ENCODE results near the gene DAB1.

Gene DAB1

GRCh38 chr1:57316291-57316690 lies 107.6 kb downstream of the DAB1 start:
- no peak for DNase-seq (ENCODE audit: low read depth)

- no peak for DNase-seq (ENCODE audit: low read depth)
These were observed 111.0 kb downstream of the DAB1 start for GRCh38 chr1:57312869-57313268.

- no peak for DNase-seq (ENCODE audit: low read depth)
These were observed 112.4 kb downstream of the DAB1 start for GRCh38 chr1:57311411-57311810.

GRCh38 chr1:57311006-57311405 lies 112.9 kb downstream of the DAB1 start:
- DNase-seq (ENCODE audit: low read depth): no peak

GRCh38 chr1:57309630-57310029 lies 114.2 kb downstream of the DAB1 start:
- DNase-seq (ENCODE audit: low read depth): no peak

GRCh38 chr1:57307392-57308170 lies 116.3 kb downstream of the DAB1 start:
- DNase-seq (ENCODE audit: low read depth): no peak

- no peak for DNase-seq (ENCODE audit: low read depth)
These were observed 119.3 kb downstream of the DAB1 start for GRCh38 chr1:57304591-57304990.

- DNase-seq (ENCODE audit: low read depth): no peak
These were observed 120.9 kb downstream of the DAB1 start for GRCh38 chr1:57302812-57303596.

- no peak for DNase-seq (ENCODE audit: low read depth)
These were observed 123.7 kb downstream of the DAB1 start for GRCh38 chr1:57300186-57300585.

- no peak for DNase-seq (ENCODE audit: low read depth)
These were observed 127.1 kb downstream of the DAB1 start for GRCh38 chr1:57296726-57297250.

- DNase-seq (ENCODE audit: low read depth): no peak
These were observed 128.5 kb downstream of the DAB1 start for GRCh38 chr1:57295326-57295725.

- no peak for DNase-seq (ENCODE audit: low read depth)
These were observed 129.7 kb downstream of the DAB1 start for GRCh38 chr1:57294177-57294576.

GRCh38 chr1:57293214-57293613 lies 130.6 kb downstream of the DAB1 start:
- no peak for DNase-seq (ENCODE audit: low read depth)

- DNase-seq (ENCODE audit: low read depth): no peak
These were observed 134.1 kb downstream of the DAB1 start for GRCh38 chr1:57289781-57290180.

GRCh38 chr1:57285992-57286391 lies 137.9 kb downstream of the DAB1 start:
- DNase-seq (ENCODE audit: low read depth): no peak

GRCh38 chr1:57282411-57282810 lies 141.4 kb downstream of the DAB1 start:
- no peak for DNase-seq (ENCODE audit: low read depth)

GRCh38 chr1:57281324-57281723 lies 142.5 kb downstream of the DAB1 start:
- no peak for DNase-seq (ENCODE audit: low read depth)

GRCh38 chr1:57279909-57280666 lies 143.8 kb downstream of the DAB1 start:
- DNase-seq (ENCODE audit: low read depth): no peak

- no peak for DNase-seq (ENCODE audit: low read depth)
These were observed 145.3 kb downstream of the DAB1 start for GRCh38 chr1:57278558-57278957.

- DNase-seq (ENCODE audit: low read depth): no peak
These were observed 146.2 kb downstream of the DAB1 start for GRCh38 chr1:57277681-57278080.

GRCh38 chr1:57276918-57277317 lies 146.9 kb downstream of the DAB1 start:
- no peak for DNase-seq (ENCODE audit: low read depth)

- no peak for DNase-seq (ENCODE audit: low read depth)
These were observed 151.3 kb downstream of the DAB1 start for GRCh38 chr1:57272601-57273000.
